ENCODE results near the gene NUB1.

- TF ChIP-seq ZNF274 (IDR thresholded peaks at IDR 0.05; ENCODE audit: low read depth, low read length): no peak
- no peak for TF ChIP-seq YY1 (IDR thresholded peaks at IDR 0.05; ENCODE audit: insufficient read depth, insufficient read length)
Observed at GRCh38 chr7:151343516-151343915, 1.9 kb downstream of the NUB1 start.

Measured in NT2/D1 (cell line).